Stimulated activated CD8-positive, alpha-beta memory T cell treated with anti-CD3 and anti-CD28 coated beads, Interleukin-7, amount 100 ng/mL, for 24 hours (primary cell): ENCODE data around the gene PANX2.
"Not testable (repeated sequence)": the region's sequence is repeated elsewhere in the genome, so short reads cannot be mapped to it uniquely, and the experiment has no call there.

Experiments
- DNase-seq: peaks from one replicate; pipeline ENCODE4 v3.0.0-alpha.2; 2020; ENCODE audit warnings: low read depth

The PANX2 gene

DNA sequence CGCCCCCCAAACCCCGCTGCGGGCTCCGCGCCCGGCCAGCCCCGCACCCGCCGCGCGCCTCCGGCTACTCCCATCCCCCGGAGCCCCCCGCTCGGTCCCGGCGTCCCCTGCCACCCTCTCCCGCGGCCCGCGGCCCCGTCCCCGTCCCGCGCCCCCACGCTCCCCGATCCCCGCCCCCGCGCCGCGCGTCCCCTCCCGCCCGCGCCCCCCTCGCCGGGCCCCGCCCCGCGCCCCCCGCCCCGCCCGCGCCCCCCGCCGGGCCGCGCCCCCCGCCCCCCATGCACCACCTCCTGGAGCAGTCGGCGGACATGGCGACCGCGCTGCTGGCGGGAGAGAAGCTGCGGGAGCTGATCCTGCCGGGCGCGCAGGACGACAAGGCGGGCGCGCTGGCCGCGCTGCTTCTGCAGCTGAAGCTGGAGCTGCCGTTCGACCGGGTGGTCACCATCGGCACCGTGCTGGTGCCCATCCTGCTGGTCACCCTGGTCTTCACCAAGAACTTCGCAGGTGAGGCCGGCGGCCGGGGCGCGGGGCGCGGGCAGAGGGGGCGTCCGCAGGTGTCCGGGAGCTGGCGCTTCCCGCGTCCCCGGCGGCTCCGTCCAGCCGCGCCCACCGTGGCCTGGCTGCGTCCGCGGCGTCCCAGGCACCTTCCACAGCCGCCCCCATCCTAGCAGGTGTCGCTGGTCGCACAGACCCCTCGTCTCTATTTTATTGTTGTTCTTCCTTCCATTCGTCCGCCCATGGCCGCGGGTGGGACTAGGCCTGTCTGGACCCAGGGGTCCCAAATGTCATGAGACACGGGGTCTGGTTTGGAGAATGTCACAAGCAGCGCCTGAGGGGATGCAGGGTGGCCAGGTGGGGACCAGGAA is at the start of gene PANX2:
TSS of gene PANX2 (plus strand) at position 279 of the 866 bp plus-strand sequence. CDS start at position 279, 0 bp downstream.
- no peak for DNase-seq

DNA sequence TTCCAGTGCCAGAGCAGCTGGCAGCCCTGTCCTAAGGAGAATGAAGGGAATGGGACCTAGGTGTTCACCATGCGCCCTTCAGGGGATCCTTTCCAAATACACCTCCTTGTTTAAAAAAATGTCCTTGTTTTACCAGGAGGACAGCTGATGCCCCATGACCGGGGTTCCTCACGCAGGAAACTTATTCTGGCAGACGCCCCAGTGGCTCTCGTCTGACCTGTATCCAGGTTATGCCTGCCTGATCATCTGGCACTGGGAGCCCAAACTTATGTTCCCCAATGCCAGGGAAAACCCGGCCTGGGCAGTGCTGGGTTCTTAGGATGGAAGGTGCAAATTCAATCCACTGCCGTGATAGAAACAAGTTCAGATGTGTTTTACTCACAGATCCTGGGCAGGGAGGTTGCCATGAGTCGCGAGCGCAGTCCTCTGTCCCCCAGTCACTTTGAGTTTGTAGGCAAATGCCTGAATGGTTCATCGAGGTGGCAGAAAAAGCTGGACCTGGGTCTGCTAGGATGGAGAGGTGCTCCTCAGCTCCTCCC is 49.3 kb upstream of the PANX2 start:
- DNase-seq: no peak

- no peak for DNase-seq
Observed at GRCh38 chr22:50123119-50123518, 47.4 kb upstream of the PANX2 start.

DNA sequence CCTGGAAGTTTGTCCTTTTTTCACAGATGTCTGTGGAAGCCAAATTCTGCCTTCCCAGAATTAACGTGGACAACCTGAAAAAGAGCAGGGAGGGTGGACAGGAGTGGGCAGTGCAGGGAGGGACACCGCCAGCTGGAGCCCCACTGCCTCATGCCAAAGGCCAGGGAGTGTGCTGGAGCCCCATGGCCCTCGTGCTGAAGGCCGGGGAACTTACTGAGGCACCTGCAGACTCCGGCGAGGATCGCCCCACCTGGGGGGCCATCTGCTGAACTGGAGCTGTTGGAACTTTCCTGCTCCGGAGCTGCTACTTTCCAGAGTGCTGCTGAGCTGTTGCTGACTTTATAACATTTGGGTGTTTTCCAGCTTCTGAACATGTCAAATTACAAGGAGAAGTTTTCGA is 45.5 kb upstream of the PANX2 start:
- no peak for DNase-seq

GRCh38 chr22:50129121-50129736 is 41.3 kb upstream of the PANX2 start:
- DNase-seq: no peak

- DNase-seq: no peak
Observed at GRCh38 chr22:50131894-50132293, 38.6 kb upstream of the PANX2 start.

- DNase-seq: no peak
Observed at GRCh38 chr22:50134481-50134880, 36.0 kb upstream of the PANX2 start.

DNA sequence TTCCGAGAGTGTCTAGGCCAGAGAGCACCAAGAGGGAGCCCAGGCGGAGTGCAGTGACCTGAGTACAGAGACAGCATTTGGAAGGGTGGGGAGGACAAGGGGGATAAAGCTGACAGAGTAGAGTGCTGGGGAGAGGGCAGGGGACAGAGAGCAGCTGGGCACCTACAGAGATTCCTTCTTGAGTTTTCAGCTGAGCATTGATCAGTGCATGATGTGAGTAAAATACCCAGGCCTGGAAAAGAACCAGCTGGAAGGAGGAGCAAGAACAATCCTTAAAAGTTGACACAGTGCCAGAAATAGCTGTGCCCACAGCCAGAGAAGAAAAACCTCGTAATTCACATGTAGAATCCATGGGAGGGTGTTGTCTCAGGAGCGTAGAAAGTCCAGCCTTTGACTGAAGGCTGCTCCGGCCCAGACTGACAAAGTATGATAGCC is 33.9 kb upstream of the PANX2 start:
- no peak for DNase-seq

DNA sequence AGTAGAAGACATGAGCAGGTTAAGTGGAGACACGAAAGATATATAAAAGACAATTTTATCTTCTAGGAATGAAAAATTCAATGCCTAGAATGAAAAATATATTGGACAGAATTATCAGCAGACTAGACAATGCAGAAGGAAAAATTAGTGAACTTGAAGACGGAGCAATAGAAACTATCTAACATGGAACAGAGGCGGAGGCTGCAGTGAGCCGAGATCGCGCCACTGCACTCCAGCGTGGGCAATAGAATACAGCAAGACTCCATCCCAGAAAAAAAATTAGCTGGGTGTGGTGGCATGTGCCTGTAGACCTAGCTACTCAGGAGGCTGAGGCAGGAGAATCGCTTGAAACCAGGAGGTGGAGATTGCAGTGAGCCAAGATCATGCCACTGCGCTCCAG is 33.3 kb upstream of the PANX2 start:
- not testable (repeated sequence) for DNase-seq

DNA sequence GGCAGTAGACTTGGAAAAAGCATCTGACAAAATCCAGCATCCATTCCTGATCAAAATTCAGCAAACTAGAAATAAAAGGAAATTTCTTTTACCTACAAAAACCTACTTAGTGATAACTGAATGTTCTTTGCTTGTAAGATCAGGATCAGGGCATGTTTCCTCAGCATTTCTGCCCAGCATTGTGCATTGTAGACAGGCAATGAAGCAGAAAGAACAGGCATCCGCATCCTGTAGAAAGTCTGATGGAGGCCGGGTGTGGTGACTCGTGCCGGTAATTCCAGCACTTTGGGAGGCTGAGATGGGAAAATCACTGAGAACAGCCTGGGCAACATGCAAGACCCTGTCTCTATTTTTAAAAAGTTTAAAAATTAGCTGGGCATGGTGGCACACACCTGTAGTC is 32.5 kb upstream of the PANX2 start:
- no peak for DNase-seq

- no peak for DNase-seq
Observed at GRCh38 chr22:50138988-50139387, 31.5 kb upstream of the PANX2 start.

- DNase-seq: no peak
Observed at GRCh38 chr22:50139843-50140415, 30.6 kb upstream of the PANX2 start.

DNA sequence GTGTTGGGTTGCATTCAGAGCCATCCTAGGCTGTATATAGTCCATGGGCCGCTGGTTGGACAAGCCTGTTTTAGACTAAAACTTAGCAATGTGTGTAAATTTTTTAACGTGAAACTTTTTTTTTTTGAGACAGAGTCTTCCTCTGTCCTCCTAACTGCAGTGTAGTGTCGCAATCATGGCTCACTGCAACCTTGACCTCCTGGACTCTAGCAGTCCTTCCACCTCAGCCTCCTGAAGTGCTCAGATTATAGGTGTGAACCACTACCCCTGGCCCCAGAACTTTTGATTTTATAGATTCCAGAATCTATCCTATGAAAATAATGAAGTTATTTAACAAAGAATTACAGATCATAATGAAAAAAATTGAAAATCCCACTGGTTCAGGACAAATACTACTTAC is 29.9 kb upstream of the PANX2 start:
- no peak for DNase-seq

GRCh38 chr22:50141462-50141861 is 29.1 kb upstream of the PANX2 start:
- no peak for DNase-seq

DNA sequence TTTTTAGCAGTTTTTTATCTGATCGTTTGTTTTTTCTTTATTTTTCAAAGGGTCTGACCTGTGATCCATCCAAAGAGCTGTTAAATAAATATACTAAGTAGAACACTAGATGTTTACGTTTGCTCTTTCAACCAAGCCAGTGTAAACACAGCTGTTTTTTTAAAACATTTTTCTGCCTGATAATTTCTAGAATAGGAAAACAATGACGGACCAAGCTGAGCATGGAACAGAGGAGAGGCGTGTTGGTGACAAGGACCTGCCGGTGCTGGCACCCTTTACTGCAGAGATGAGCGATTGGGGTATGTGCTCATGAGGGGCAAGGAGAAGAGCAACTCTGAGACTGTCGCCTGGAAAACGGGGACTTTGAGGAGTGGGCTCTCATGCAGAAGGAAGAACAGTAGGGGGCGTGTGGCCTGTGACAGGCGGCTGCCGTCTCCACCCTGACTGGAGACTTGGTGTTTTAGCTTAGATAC is 28.6 kb upstream of the PANX2 start:
- no peak for DNase-seq

GRCh38 chr22:50143096-50143495 is 27.4 kb upstream of the PANX2 start:
- no peak for DNase-seq

- no peak for DNase-seq
Observed at GRCh38 chr22:50144005-50144614, 26.4 kb upstream of the PANX2 start.

- no peak for DNase-seq
Observed at GRCh38 chr22:50145721-50146438, 24.7 kb upstream of the PANX2 start.

DNA sequence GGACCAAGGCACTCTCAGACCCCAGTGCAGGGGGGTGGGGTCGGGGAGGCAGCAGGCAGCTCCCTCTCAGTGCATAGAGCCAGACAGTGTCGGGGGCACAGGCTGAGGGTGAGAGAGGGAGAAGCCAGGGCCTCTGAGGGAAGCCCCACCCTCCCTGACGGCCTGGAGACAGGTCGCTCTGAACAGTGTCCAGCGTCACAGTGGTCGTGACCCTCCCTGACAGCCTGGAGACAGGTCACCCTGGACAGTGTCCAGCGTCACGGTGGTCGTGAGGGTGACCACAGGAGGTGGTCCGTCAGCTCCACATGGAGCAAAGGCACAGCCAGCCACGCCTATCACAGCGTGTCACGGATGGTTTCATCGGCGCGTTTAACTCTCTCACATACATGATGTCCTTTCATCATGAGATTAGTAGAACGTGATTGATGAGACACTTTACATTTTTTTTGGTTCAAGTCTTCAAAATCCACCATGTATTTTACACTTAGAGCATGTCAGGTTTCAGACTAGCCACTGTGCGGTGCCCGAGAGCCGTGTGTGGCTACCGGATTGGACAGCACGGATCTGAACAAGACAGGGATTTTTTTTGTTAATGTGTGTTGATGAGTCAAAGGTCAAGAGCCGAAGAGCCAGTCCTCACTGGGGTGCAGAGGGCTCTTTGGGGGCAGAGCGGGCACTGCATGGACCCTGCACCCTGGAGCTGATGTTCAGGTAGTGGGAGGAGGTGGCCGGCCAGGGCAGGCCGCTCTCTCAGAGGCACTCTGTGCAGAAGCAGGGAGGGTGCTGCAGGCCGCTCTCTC is 23.9 kb upstream of the PANX2 start:
- no peak for DNase-seq

GRCh38 chr22:50147258-50148165 is 23.0 kb upstream of the PANX2 start:
- DNase-seq: not testable (repeated sequence)
